K562 (cell line): ENCODE results near the gene WNK1. TPM values are rescaled to one million over a fixed set of nuclear protein-coding genes. Genes with fewer than 3 reads are reported as not detected.

Experiments
- CCNT2 ChIP-seq: IDR thresholded peaks from 2 replicates; pipeline ENCODE4 v1.6.1; 2011; ENCODE audit warnings: borderline replicate concordance, low read depth, mild to moderate bottlenecking, moderate library complexity, mixed read lengths, low read length; ENCODE audit not compliant: insufficient read length; ENCODE audit errors: extremely low read depth
- FOXK1 ChIP-seq: sonication (generic); formaldehyde crosslinking; IDR thresholded peaks from 2 replicates; pipeline ENCODE4 v1.8.0; 2022; ENCODE audit warnings: missing genetic modification reagents, mild to moderate bottlenecking, borderline replicate concordance
- KLF1 ChIP-seq: fragments of 450-650 bp; IDR thresholded peaks from 2 replicates; pipeline ENCODE4 v1.6.1; 2016; ENCODE audit warnings: missing genetic modification characterization, missing compliant biosample characterization
- NEUROD1 ChIP-seq: fragments of 150-350 bp; IDR thresholded peaks from 2 replicates; pipeline ENCODE4 v1.6.1; 2014; ENCODE audit warnings: borderline replicate concordance, low read length, low read depth; ENCODE audit not compliant: partially characterized antibody
- PTTG1 ChIP-seq: fragments of 450-650 bp; IDR thresholded peaks from 2 replicates; pipeline ENCODE4 v1.6.1; 2016; ENCODE audit warnings: low read depth, mild to moderate bottlenecking, missing genetic modification characterization, missing compliant biosample characterization
- RFX1 ChIP-seq: fragments of 450-650 bp; IDR thresholded peaks from 2 replicates; pipeline ENCODE4 v1.6.1; 2016; ENCODE audit warnings: mild to moderate bottlenecking, moderate library complexity
- SMAD2 ChIP-seq: fragments of 150-350 bp; IDR thresholded peaks from 2 replicates; pipeline ENCODE4 v1.6.1; 2014; ENCODE audit warnings: low read depth, mild to moderate bottlenecking, low read length
- ZFP36 ChIP-seq: fragments of 150-350 bp; IDR thresholded peaks from 2 replicates; pipeline ENCODE4 v1.6.1; 2018; ENCODE audit warnings: low read length, low read depth; ENCODE audit not compliant: partially characterized antibody
- ZHX1 ChIP-seq: fragments of 150-350 bp; conservative IDR thresholded peaks from 2 replicates; pipeline ENCODE4 v1.6.1; 2014; ENCODE audit warnings: low read length
- ZNF12 ChIP-seq: sonication (generic); formaldehyde crosslinking; IDR thresholded peaks from 2 replicates; pipeline ENCODE4 v1.4.0; 2020; ENCODE audit warnings: mild to moderate bottlenecking, missing genetic modification reagents
- ZNF217 ChIP-seq: sonication (generic); formaldehyde crosslinking; IDR thresholded peaks from 2 replicates; pipeline ENCODE4 v1.8.0; 2022; ENCODE audit warnings: mild to moderate bottlenecking, missing genetic modification reagents
- ZNF518B ChIP-seq: fragments of 250-450 bp; sonication (Bioruptor Pico); IDR thresholded peaks from 2 replicates; pipeline ENCODE4 v1.5.0; 2021; ENCODE audit warnings: mild to moderate bottlenecking, moderate library complexity
- ZNF57 ChIP-seq: fragments of 450-650 bp; formaldehyde crosslinking; IDR thresholded peaks from 2 replicates; pipeline ENCODE4 v1.4.0; 2020; ENCODE audit warnings: mild to moderate bottlenecking, moderate library complexity
- ZNF780A ChIP-seq: fragments of 250-450 bp; sonication (Bioruptor Pico); IDR thresholded peaks from 2 replicates; pipeline ENCODE4 v1.5.0; 2021; ENCODE audit warnings: mild to moderate bottlenecking
- polyA plus RNA-seq, 8 experiments: library from polyadenylated mRNA; depleted of rRNA in 4 of 8; stranded (reverse) in 5 of 8; unstranded in 3 of 8; fragments of >200 nt; fragmentation: Nextera tagmentation in 2 of 8; fragmentation: Illumina TruSeq in 1 of 8; extraction: Ambion mirVana in 2 of 8; extraction: Trizol in 1 of 8; gene quantifications; 2 replicates each; pipeline versions ENCODE4 v1.2.1 to v1.2.3, GENCODE V29; 2011 to 2014; ENCODE audit warnings: inconsistent platforms in 1 of 8, missing spikeins in 1 of 8
- total RNA-seq, 7 experiments: library from RNA; depleted of rRNA in 6 of 7; stranded (reverse); fragments of >200 nt in 6 of 7; fragmentation: Illumina TruSeq in 2 of 7; extraction: Trizol in 2 of 7; gene quantifications; 2 replicates each; pipeline versions ENCODE4 v1.2.1 to v1.2.3, GENCODE V29; 2011 to 2021; ENCODE audit warnings: low replicate concordance in 1 of 7
- TF ChIP-seq, protein P1 (sequence below), 2 experiments: fragments of 450-650 bp in 1 of 2; IDR thresholded peaks; 2 replicates each; pipeline ENCODE4 v1.6.1; 2011 to 2017; ENCODE audit warnings: low read depth in 2 of 2, antibody characterized with exemption in 1 of 2, borderline replicate concordance in 1 of 2, low read length in 1 of 2, mild to moderate bottlenecking in 1 of 2, mixed read lengths in 1 of 2; ENCODE audit not compliant: control insufficient read depth in 1 of 2
- TF ChIP-seq, protein P2 (sequence below): fragments of 250-450 bp; sonication (Bioruptor Pico); IDR thresholded peaks from 2 replicates; pipeline ENCODE4 v1.8.0; 2021; ENCODE audit warnings: moderate library complexity, mild to moderate bottlenecking, inconsistent platforms

Gene WNK1
- total and polyA plus RNA-seq, 9 of the 15 experiments (the other 6 are each of a cell fraction or from before 2014, with no cell fraction given) = 4.3 to 73.9 (median 31.0) TPM

DNA sequence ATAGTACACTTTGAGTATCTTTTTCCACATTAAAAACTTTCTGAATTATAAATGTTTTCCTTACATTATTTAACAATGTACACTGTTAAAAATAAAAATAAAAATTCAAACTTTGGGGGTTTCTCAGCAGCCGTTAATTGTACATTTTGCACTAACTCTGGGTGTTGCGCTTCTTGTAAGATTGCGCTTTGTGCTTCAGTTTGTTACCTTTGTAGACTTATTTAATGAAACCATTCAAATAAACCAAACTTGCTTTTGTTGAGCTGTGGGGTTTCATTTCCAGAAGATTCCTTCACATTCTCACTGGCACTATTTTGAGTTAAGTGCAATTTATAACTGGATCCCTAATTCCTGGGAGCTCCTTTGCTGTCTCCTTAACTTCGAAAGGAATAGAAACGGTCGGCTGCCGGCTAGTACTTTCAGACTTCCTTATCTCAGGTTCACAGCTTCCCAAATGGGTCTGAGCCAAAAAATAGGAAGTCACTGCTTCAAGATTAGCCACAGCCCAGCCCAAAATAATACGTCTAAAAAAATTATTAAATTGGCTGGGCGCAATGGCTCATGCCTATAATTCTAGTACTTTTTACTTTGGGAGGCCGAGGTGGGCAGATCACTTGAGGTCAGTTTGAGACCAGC is 158.9 kb downstream of the WNK1 start (continued):
- no peak for TF ChIP-seq PTTG1 (tag)
- no peak for TF ChIP-seq ZNF12
- TF ChIP-seq RFX1 = no peak
- TF ChIP-seq ZNF518B (CRISPR knock-in tag) = no peak
- TF ChIP-seq, protein P1, sequence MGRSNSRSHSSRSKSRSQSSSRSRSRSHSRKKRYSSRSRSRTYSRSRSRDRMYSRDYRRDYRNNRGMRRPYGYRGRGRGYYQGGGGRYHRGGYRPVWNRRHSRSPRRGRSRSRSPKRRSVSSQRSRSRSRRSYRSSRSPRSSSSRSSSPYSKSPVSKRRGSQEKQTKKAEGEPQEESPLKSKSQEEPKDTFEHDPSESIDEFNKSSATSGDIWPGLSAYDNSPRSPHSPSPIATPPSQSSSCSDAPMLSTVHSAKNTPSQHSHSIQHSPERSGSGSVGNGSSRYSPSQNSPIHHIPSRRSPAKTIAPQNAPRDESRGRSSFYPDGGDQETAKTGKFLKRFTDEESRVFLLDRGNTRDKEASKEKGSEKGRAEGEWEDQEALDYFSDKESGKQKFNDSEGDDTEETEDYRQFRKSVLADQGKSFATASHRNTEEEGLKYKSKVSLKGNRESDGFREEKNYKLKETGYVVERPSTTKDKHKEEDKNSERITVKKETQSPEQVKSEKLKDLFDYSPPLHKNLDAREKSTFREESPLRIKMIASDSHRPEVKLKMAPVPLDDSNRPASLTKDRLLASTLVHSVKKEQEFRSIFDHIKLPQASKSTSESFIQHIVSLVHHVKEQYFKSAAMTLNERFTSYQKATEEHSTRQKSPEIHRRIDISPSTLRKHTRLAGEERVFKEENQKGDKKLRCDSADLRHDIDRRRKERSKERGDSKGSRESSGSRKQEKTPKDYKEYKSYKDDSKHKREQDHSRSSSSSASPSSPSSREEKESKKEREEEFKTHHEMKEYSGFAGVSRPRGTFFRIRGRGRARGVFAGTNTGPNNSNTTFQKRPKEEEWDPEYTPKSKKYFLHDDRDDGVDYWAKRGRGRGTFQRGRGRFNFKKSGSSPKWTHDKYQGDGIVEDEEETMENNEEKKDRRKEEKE (IDR thresholded peaks at IDR 0.05; ENCODE audit: borderline replicate concordance in 1 of 2, control insufficient read depth in 1 of 2, low read depth in 2 of 2, low read length in 1 of 2) = no peak
- TF ChIP-seq NEUROD1 = no peak
- TF ChIP-seq, protein P2, sequence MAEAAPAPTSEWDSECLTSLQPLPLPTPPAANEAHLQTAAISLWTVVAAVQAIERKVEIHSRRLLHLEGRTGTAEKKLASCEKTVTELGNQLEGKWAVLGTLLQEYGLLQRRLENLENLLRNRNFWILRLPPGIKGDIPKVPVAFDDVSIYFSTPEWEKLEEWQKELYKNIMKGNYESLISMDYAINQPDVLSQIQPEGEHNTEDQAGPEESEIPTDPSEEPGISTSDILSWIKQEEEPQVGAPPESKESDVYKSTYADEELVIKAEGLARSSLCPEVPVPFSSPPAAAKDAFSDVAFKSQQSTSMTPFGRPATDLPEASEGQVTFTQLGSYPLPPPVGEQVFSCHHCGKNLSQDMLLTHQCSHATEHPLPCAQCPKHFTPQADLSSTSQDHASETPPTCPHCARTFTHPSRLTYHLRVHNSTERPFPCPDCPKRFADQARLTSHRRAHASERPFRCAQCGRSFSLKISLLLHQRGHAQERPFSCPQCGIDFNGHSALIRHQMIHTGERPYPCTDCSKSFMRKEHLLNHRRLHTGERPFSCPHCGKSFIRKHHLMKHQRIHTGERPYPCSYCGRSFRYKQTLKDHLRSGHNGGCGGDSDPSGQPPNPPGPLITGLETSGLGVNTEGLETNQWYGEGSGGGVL (CRISPR knock-in tag) = no peak
- TF ChIP-seq KLF1 (tag) = no peak
- no peak for TF ChIP-seq FOXK1
- TF ChIP-seq CCNT2 = no peak
- TF ChIP-seq ZNF217 (CRISPR knock-in tag) = no peak
- no peak for TF ChIP-seq ZNF57 (CRISPR knock-in tag)
- no peak for TF ChIP-seq SMAD2
- no peak for TF ChIP-seq ZNF780A (CRISPR knock-in tag)
- TF ChIP-seq ZFP36 = no peak
- no peak for TF ChIP-seq ZHX1
